Gastroesophageal sphincter (tissue), 3 donors: Measurements from ENCODE around the gene LRRTM3.

ENCODE experiments used
- EP300 ChIP-seq: sonication (generic); formaldehyde crosslinking; IDR thresholded peaks from one replicate; pipeline ENCODE4 v1.6.1; 2017; ENCODE audit warnings: antibody characterized with exemption, mild to moderate bottlenecking
- POLR2A ChIP-seq, 2 donors: fragments of 450-650 bp; IDR thresholded peaks; one replicate each; pipeline ENCODE4 v1.6.1; 2017; ENCODE audit warnings: antibody characterized with exemption in 2 of 2, mild to moderate bottlenecking in 2 of 2, moderate library complexity in 1 of 2
- POLR2AphosphoS5 ChIP-seq: sonication (generic); formaldehyde crosslinking; IDR thresholded peaks from one replicate; pipeline ENCODE4 v1.6.1; 2017; ENCODE audit warnings: antibody characterized with exemption
- TF ChIP-seq, protein P1 (sequence below), 4 experiments: fragments of 200-600 bp in 2 of 4; fragments of 450-650 bp in 2 of 4; sonication (generic) in 1 of 4; IDR thresholded peaks; one replicate each; pipeline ENCODE4 v1.5.1; 2017 to 2019; ENCODE audit warnings: antibody characterized with exemption in 4 of 4, mild to moderate bottlenecking in 2 of 4, moderate library complexity in 2 of 4

DNA sequence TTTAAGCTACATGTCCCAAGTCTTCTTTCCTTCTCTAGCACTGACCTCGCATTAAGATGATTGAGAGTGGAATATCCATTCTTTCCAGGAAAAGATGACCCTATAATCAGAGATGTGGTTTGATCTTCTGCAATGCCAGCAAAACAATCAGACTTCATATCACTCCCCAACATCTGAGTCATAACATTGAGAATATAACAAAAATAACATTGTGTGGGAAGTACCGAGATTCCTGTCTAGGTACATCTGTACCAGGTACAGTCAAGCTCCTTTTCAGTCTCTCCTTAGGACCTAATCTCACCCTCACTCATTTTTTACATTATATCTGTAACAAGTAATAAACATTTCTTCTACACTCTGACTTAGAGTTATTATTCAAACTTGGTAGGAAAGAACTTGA, 201.6 kb downstream of the LRRTM3 start:
- TF ChIP-seq, protein P1, sequence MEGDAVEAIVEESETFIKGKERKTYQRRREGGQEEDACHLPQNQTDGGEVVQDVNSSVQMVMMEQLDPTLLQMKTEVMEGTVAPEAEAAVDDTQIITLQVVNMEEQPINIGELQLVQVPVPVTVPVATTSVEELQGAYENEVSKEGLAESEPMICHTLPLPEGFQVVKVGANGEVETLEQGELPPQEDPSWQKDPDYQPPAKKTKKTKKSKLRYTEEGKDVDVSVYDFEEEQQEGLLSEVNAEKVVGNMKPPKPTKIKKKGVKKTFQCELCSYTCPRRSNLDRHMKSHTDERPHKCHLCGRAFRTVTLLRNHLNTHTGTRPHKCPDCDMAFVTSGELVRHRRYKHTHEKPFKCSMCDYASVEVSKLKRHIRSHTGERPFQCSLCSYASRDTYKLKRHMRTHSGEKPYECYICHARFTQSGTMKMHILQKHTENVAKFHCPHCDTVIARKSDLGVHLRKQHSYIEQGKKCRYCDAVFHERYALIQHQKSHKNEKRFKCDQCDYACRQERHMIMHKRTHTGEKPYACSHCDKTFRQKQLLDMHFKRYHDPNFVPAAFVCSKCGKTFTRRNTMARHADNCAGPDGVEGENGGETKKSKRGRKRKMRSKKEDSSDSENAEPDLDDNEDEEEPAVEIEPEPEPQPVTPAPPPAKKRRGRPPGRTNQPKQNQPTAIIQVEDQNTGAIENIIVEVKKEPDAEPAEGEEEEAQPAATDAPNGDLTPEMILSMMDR (IDR thresholded peaks at IDR 0.05) = no peak
- TF ChIP-seq POLR2AphosphoS5 (no peak), POLR2A (IDR thresholded peaks at IDR 0.05) (no peak), EP300 (no peak)
